H9 (cell line): ENCODE results near the gene GPR42. TPM values are rescaled to one million over a fixed set of nuclear protein-coding genes. Genes with fewer than 3 reads are reported as not detected.
"Not testable (repeated sequence)": the region's sequence is repeated elsewhere in the genome, so short reads cannot be mapped to it uniquely, and the experiment has no call there.

ENCODE experiments used
- DNase-seq: peaks from one replicate; pipeline ENCODE4 v3.0.0-alpha.2; 2017
- H2AFZ ChIP-seq: one replicate; pipeline ENCODE4 v1.6.1; 2013; ENCODE audit warnings: mild to moderate bottlenecking, low read length, control low read depth, moderate library complexity
- H2AK5ac ChIP-seq: 2 replicates; pipeline ENCODE4 v1.6.1; 2013; ENCODE audit warnings: low read length, control low read depth, mixed read lengths; ENCODE audit not compliant: insufficient read length
- H2BK120ac ChIP-seq: one replicate; pipeline ENCODE4 v1.6.1; 2013; ENCODE audit warnings: low read depth, mild to moderate bottlenecking, low read length, control low read depth, inconsistent platforms; ENCODE audit not compliant: poor library complexity, severe bottlenecking
- H2BK12ac ChIP-seq: 2 replicates; pipeline ENCODE4 v1.6.1; 2013; ENCODE audit warnings: low read length, control low read depth, mixed read lengths, low read depth; ENCODE audit not compliant: insufficient read length
- H2BK15ac ChIP-seq: 2 replicates; pipeline ENCODE4 v1.6.1; 2013; ENCODE audit warnings: low read depth, low read length, control low read depth
- H2BK20ac ChIP-seq: one replicate; pipeline ENCODE4 v1.6.1; 2013; ENCODE audit warnings: low read depth, mild to moderate bottlenecking, low read length, control low read depth, inconsistent platforms; ENCODE audit not compliant: poor library complexity, severe bottlenecking
- H2BK5ac ChIP-seq: 2 replicates; pipeline ENCODE4 v1.6.1; 2013; ENCODE audit warnings: low read length, control low read depth, mixed read lengths; ENCODE audit not compliant: insufficient read length
- H3K14ac ChIP-seq: 2 replicates; pipeline ENCODE4 v1.6.1; 2013; ENCODE audit warnings: low read length, control low read depth; ENCODE audit not compliant: insufficient read depth
- H3K18ac ChIP-seq: 2 replicates; pipeline ENCODE4 v1.6.1; 2013; ENCODE audit warnings: low read depth, mild to moderate bottlenecking, mixed read lengths, low read length, control low read depth; ENCODE audit not compliant: insufficient read length
- H3K23ac ChIP-seq: 2 replicates; pipeline ENCODE4 v1.6.1; 2013; ENCODE audit warnings: low read length, control low read depth, mixed read lengths, low read depth; ENCODE audit not compliant: insufficient read length
- H3K23me2 ChIP-seq: 2 replicates; pipeline ENCODE4 v1.6.1; 2013; ENCODE audit warnings: low read depth, mild to moderate bottlenecking, mixed read lengths, low read length, control low read depth; ENCODE audit not compliant: insufficient read length, poor library complexity, severe bottlenecking
- H3K27ac ChIP-seq: 2 replicates; pipeline ENCODE4 v1.5.1; 2013; ENCODE audit warnings: low read length, control low read depth, mixed read lengths, low read depth; ENCODE audit not compliant: insufficient read length
- H3K27me3 ChIP-seq: 2 replicates; pipeline ENCODE4 v1.6.1; 2013; ENCODE audit warnings: low read length, control low read depth, inconsistent platforms; ENCODE audit not compliant: insufficient read depth
- H3K4ac ChIP-seq: 2 replicates; pipeline ENCODE4 v1.6.1; 2013; ENCODE audit warnings: low read depth, mild to moderate bottlenecking, control low read depth, inconsistent platforms, low read length, moderate library complexity
- H3K4me1 ChIP-seq: 2 replicates; pipeline ENCODE4 v1.6.1; 2013; ENCODE audit warnings: low read length, control low read depth, inconsistent platforms; ENCODE audit not compliant: insufficient read depth
- H3K4me2 ChIP-seq: 2 replicates; pipeline ENCODE4 v1.6.1; 2013; ENCODE audit warnings: low read length, control low read depth, mixed read lengths; ENCODE audit not compliant: insufficient read length, insufficient read depth
- H3K56ac ChIP-seq: 2 replicates; pipeline ENCODE4 v1.6.1; 2013; ENCODE audit warnings: low read depth, mild to moderate bottlenecking, mixed read lengths, low read length, control low read depth; ENCODE audit not compliant: insufficient read length
- H3K79me1 ChIP-seq: 2 replicates; pipeline ENCODE4 v1.6.1; 2013; ENCODE audit warnings: low read depth, mild to moderate bottlenecking, moderate library complexity, low read length, control low read depth, inconsistent platforms; ENCODE audit not compliant: insufficient read depth, poor library complexity, severe bottlenecking
- H3K79me2 ChIP-seq: 2 replicates; pipeline ENCODE4 v1.6.1; 2013; ENCODE audit warnings: low read length, control low read depth, inconsistent platforms; ENCODE audit not compliant: insufficient read depth
- H3K9ac ChIP-seq: 2 replicates; pipeline ENCODE4 v1.6.1; 2013; ENCODE audit warnings: low read length, control low read depth, mixed read lengths; ENCODE audit not compliant: insufficient read length; ENCODE audit errors: extremely low read depth
- H3K9me3 ChIP-seq: one replicate; pipeline ENCODE4 v1.6.1; 2013; ENCODE audit warnings: low read depth, low read length, inconsistent platforms; ENCODE audit not compliant: control insufficient read depth
- H3T11ph ChIP-seq: one replicate; pipeline ENCODE4 v1.6.1; 2013; ENCODE audit warnings: mild to moderate bottlenecking, low read length, control low read depth, inconsistent platforms
- H4K20me1 ChIP-seq: one replicate; pipeline ENCODE4 v1.6.1; 2013; ENCODE audit not compliant: control insufficient read depth, insufficient read length, insufficient read depth
- H4K5ac ChIP-seq: 2 replicates; pipeline ENCODE4 v1.6.1; 2013; ENCODE audit warnings: low read depth, mild to moderate bottlenecking, mixed read lengths, low read length, control low read depth; ENCODE audit not compliant: insufficient read length
- H4K8ac ChIP-seq: replicated peaks from 2 replicates; pipeline ENCODE4 v1.6.1; 2013; ENCODE audit warnings: low read length, control low read depth, mixed read lengths, low read depth; ENCODE audit not compliant: insufficient read length
- H4K91ac ChIP-seq: 2 replicates; pipeline ENCODE4 v1.6.1; 2013; ENCODE audit warnings: low read depth, mild to moderate bottlenecking, moderate library complexity, mixed read lengths, low read length, control low read depth; ENCODE audit not compliant: insufficient read length
- H3K27ac Mint-ChIP-seq, 3 experiments: 2 replicates in 2 of 3; 3 replicates in 1 of 3; pipeline ENCODE4 v1.8.0; 2020 to 2021; ENCODE audit warnings: mixed read lengths in 3 of 3, mild to moderate bottlenecking in 1 of 3, moderate library complexity in 1 of 3
- H3K27me3 Mint-ChIP-seq: 2 replicates; pipeline ENCODE4 v1.8.0; 2021; ENCODE audit warnings: low read depth, mild to moderate bottlenecking, moderate library complexity, mixed read lengths
- H3K36me3 Mint-ChIP-seq, 3 experiments: 2 replicates in 2 of 3; 3 replicates in 1 of 3; pipeline ENCODE4 v1.8.0; 2020 to 2021; ENCODE audit warnings: low read depth in 3 of 3, mixed read lengths in 3 of 3; ENCODE audit not compliant: insufficient read depth in 1 of 3
- H3K4me1 Mint-ChIP-seq, 2 experiments: 2 replicates each; pipeline ENCODE4 v1.8.0; 2020; ENCODE audit warnings: mixed read lengths in 2 of 2
- H3K4me3 Mint-ChIP-seq, 2 experiments: 2 replicates in 1 of 2; 3 replicates in 1 of 2; pipeline ENCODE4 v1.8.0; 2020 to 2021; ENCODE audit warnings: mild to moderate bottlenecking in 2 of 2, mixed read lengths in 2 of 2, moderate library complexity in 1 of 2
- H3K9me3 Mint-ChIP-seq, 2 experiments: 2 replicates in 1 of 2; 3 replicates in 1 of 2; pipeline ENCODE4 v1.8.0; 2020; ENCODE audit warnings: mild to moderate bottlenecking in 2 of 2, mixed read lengths in 2 of 2, moderate library complexity in 1 of 2
- CTCF ChIP-seq: fragments of 200-600 bp; sonication (generic); conservative IDR thresholded peaks from 3 replicates; pipeline ENCODE4 v1.8.0; 2021; ENCODE audit warnings: antibody characterized with exemption, mild to moderate bottlenecking
- WGBS: extraction: QIAGEN DNeasy Blood & Tissue Kit; methylation state at CpG from one replicate; pipeline ENCODE4 v1.1.7; 2013; ENCODE audit warnings: missing lambda C conversion rate, low lambda C conversion rate, mixed read lengths; ENCODE audit not compliant: insufficient read length; ENCODE audit errors: extremely low coverage; 5-methylcytosine and 5-hydroxymethylcytosine counted together
- total RNA-seq: library from RNA; stranded (reverse); gene quantifications from 2 replicates; pipeline ENCODE4 v1.2.1, GENCODE V29; 2021

Gene GPR42
- total RNA-seq, 1 experiment from 2014 or later, result not detected

DNA sequence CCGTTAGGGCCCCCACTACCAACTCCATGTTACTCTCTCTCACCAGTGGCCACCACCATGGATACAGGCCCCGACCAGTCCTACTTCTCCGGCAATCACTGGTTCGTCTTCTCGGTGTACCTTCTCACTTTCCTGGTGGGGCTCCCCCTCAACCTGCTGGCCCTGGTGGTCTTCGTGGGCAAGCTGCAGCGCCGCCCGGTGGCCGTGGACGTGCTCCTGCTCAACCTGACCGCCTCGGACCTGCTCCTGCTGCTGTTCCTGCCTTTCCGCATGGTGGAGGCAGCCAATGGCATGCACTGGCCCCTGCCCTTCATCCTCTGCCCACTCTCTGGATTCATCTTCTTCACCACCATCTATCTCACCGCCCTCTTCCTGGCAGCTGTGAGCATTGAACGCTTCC, 12.0 kb upstream of the GPR42 start:
- not testable (repeated sequence) for H3K79me1 ChIP-seq, H3K27ac Mint-ChIP-seq, H4K20me1 ChIP-seq, H3K4me1 Mint-ChIP-seq, H3K4ac ChIP-seq, H3K9ac ChIP-seq, H2BK20ac ChIP-seq, H2BK120ac ChIP-seq, H3K4me1 ChIP-seq, H3K4me2 ChIP-seq, H4K8ac ChIP-seq, H3K23ac ChIP-seq, H2BK5ac ChIP-seq, H3K23me2 ChIP-seq, H3K9me3 ChIP-seq, DNase-seq, H2BK12ac ChIP-seq, H3K56ac ChIP-seq, H4K5ac ChIP-seq, H2BK15ac ChIP-seq, H2AK5ac ChIP-seq, H3K27ac ChIP-seq, H3K27me3 Mint-ChIP-seq, H3K9me3 Mint-ChIP-seq, H4K91ac ChIP-seq, H3K18ac ChIP-seq, H3T11ph ChIP-seq, H3K14ac ChIP-seq, H2AFZ ChIP-seq, H3K36me3 Mint-ChIP-seq, H3K79me2 ChIP-seq, H3K4me3 Mint-ChIP-seq, H3K27me3 ChIP-seq
- WGBS, result no CpG with 5 or more reads among the region's 16 CpGs
- TF ChIP-seq CTCF, result peak; percentile 41; the same call in 2 of the 3 replicates

GRCh38 chr19:35359395-35359794, 11.5 kb upstream of the GPR42 start:
- not testable (repeated sequence) for H4K5ac ChIP-seq, H3K27ac Mint-ChIP-seq, H2AK5ac ChIP-seq, H4K20me1 ChIP-seq, H2AFZ ChIP-seq, H3K4me1 Mint-ChIP-seq, H3K4me1 ChIP-seq, H2BK5ac ChIP-seq, H3K27me3 Mint-ChIP-seq, H3T11ph ChIP-seq, H3K9me3 Mint-ChIP-seq, H4K91ac ChIP-seq, H2BK120ac ChIP-seq, DNase-seq, H3K79me1 ChIP-seq, H2BK15ac ChIP-seq, H2BK12ac ChIP-seq, H3K27ac ChIP-seq, H3K4ac ChIP-seq, H3K79me2 ChIP-seq, H3K23ac ChIP-seq, H4K8ac ChIP-seq, H3K18ac ChIP-seq, H3K4me3 Mint-ChIP-seq, H3K23me2 ChIP-seq, H3K9ac ChIP-seq, H3K36me3 Mint-ChIP-seq, H3K4me2 ChIP-seq, H3K9me3 ChIP-seq, H3K27me3 ChIP-seq, H3K14ac ChIP-seq, H2BK20ac ChIP-seq, H3K56ac ChIP-seq
- WGBS, result no CpG with 5 or more reads among the region's 21 CpGs
